ENCODE measurements around the gene ASB10.

GRCh38 chr7:151229249-151229648, 42.2 kb upstream of the ASB10 start:
- TF ChIP-seq ARID2 (CRISPR knock-in tag; IDR thresholded peaks at IDR 0.05; ENCODE audit: borderline replicate concordance) (no peak), ZSCAN29 (CRISPR knock-in tag; conservative IDR thresholded peaks at IDR 0.05) (no peak), NBN (conservative IDR thresholded peaks at IDR 0.05) (no peak), POLR2A (IDR thresholded peaks at IDR 0.05; ENCODE audit: insufficient read depth in 1 of 2, low read depth in 2 of 2, low read length in 2 of 2) (no peak), HBP1 (CRISPR knock-in tag; IDR thresholded peaks at IDR 0.05; ENCODE audit: low read depth) (no peak), JUN (CRISPR knock-in tag; IDR thresholded peaks at IDR 0.05) (no peak)
- TF ChIP-seq, protein P1, sequence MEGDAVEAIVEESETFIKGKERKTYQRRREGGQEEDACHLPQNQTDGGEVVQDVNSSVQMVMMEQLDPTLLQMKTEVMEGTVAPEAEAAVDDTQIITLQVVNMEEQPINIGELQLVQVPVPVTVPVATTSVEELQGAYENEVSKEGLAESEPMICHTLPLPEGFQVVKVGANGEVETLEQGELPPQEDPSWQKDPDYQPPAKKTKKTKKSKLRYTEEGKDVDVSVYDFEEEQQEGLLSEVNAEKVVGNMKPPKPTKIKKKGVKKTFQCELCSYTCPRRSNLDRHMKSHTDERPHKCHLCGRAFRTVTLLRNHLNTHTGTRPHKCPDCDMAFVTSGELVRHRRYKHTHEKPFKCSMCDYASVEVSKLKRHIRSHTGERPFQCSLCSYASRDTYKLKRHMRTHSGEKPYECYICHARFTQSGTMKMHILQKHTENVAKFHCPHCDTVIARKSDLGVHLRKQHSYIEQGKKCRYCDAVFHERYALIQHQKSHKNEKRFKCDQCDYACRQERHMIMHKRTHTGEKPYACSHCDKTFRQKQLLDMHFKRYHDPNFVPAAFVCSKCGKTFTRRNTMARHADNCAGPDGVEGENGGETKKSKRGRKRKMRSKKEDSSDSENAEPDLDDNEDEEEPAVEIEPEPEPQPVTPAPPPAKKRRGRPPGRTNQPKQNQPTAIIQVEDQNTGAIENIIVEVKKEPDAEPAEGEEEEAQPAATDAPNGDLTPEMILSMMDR (CRISPR knock-in tag; IDR thresholded peaks at IDR 0.05): no peak
